LNCaP clone FGC (cell line): ENCODE data around the gene MNAT1.

ENCODE experiments used
- DNase-seq: peaks from one replicate; pipeline ENCODE4 v3.0.0-alpha.2; 2011; ENCODE audit warnings: low read depth
- H3K4me3 ChIP-seq: 2 replicates; pipeline ENCODE4 v1.5.1; 2011; ENCODE audit warnings: mild to moderate bottlenecking, low read depth, low read length, control low read depth
- TF ChIP-seq, protein P1 (sequence below): IDR thresholded peaks from 2 replicates; pipeline ENCODE4 v1.5.1; 2012; ENCODE audit warnings: mild to moderate bottlenecking; ENCODE audit not compliant: control insufficient read depth, insufficient read depth; ENCODE audit errors: extremely low read depth

MNAT1 gene

DNA sequence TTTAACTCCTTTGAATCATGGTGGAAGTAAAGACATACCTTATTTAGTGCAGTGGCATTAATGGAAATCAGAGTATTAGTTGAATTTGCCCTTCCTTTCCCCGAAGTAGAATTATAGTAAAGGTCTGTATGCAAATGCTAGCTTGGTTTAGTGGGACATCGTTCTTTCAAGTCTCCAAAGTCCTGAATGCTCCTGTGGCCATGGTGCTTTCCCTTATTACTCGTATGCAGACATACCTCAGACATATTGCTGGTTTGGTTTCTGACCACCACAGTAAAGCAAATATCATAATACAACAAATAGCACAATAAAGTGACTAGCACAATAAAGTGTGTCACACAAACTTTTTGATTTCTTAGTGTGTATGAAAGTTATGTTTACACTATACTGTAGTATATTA, 52.3 kb downstream of the MNAT1 start:
- DNase-seq, result no peak
- no peak overlapping the region for H3K4me3 ChIP-seq
- TF ChIP-seq, protein P1, sequence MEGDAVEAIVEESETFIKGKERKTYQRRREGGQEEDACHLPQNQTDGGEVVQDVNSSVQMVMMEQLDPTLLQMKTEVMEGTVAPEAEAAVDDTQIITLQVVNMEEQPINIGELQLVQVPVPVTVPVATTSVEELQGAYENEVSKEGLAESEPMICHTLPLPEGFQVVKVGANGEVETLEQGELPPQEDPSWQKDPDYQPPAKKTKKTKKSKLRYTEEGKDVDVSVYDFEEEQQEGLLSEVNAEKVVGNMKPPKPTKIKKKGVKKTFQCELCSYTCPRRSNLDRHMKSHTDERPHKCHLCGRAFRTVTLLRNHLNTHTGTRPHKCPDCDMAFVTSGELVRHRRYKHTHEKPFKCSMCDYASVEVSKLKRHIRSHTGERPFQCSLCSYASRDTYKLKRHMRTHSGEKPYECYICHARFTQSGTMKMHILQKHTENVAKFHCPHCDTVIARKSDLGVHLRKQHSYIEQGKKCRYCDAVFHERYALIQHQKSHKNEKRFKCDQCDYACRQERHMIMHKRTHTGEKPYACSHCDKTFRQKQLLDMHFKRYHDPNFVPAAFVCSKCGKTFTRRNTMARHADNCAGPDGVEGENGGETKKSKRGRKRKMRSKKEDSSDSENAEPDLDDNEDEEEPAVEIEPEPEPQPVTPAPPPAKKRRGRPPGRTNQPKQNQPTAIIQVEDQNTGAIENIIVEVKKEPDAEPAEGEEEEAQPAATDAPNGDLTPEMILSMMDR, result no peak

DNA sequence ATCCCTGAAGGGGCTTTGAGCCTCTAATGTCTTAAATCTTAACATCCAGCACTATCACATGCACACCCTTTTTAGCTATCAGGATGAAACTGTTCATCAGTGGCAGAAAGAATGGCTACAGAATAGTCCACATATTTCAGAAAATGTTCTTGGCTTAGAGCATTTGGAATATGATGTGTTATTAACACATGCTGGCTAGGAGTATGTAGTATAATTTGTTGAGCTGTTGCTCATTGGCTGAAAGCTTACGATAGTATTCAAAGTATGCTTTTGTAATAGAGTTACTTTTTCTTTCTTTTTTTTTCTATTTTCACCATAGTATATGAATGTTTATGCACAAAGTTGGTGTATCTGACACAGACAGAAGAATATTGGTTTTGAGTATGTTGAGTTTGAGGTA, 55.1 kb downstream of the MNAT1 start:
- TF ChIP-seq, protein P1, result no peak
- DNase-seq, result no peak
- H3K4me3 ChIP-seq, result no peak overlapping the region

DNA sequence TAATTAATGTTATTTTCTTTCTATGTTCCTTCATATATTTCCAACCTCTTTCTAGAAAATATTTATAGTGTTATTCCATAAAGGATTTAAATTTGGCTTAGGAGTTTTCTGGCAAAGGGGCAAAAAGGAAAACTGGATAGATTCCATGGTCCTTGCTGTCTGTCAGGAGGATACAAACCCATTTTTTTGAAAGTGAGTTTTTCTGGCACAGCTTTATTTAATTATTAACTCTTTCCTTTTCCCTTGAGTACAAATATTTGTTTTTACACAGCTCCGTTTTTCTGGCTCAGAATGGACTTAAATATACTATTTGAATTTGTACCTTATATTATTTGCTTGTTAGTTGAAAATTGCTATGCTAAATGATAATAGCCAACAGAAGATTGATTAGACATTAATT, 56.3 kb downstream of the MNAT1 start:
- peak; percentile 15 for DNase-seq
- no peak overlapping the region for H3K4me3 ChIP-seq
- TF ChIP-seq, protein P1, result no peak

DNA sequence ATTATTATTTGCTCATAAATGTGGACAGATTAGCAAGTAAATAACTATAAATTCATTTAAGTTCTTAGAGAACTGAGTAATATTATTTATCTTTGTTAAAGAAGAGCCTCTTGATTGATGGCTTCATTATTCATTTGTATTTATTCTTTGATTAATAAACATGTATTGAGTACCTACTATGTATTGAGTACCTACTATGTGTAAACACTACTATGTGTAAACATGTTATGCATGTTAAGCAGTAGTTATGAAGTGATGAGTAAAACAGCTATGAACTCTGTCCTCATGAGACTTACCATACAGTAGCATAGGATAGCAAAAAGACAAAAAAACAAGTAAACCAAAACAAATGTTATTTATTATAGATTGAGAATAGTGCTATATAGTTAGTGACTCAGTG, 61.9 kb downstream of the MNAT1 start:
- DNase-seq, result no peak
- no peak overlapping the region for H3K4me3 ChIP-seq
- TF ChIP-seq, protein P1, result no peak

DNA sequence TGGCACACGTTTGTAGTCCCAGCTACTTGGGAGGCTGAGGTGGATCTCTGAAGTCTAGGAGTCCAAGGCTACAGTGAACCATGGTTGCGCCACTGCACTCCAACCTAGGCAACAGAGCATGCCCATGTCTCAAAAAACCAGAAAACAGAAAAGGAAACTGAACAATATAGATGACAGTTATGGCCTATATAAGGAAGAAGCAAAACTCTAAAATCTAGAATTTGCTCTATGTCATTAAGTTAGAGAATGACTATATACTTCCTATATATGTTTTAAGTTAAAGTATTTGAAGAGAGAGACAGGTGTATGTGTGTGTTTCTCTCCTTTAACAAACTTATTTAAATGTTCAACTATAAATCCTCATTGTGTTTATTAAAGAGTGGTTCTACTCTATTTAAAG, 65.8 kb downstream of the MNAT1 start:
- DNase-seq, result no peak
- no peak overlapping the region for H3K4me3 ChIP-seq
- TF ChIP-seq, protein P1, result no peak

DNA sequence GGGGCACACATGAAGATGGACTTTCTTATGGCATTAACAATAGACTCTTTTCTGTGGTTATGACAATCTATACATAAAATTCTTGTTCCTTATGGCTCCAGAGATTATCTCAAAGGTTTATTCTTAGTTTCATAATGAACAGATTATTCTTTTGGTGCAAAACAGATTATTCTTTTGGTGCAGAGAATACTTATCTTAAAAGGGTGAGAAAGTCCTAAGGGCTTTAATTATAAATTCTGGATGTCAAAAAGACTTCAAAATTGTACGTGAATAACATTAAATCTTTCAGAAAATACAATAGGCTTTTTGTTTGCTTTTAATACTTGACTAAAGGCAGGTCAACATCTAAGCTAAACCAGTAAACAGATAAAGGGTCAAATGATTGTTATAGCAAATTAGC, 69.3 kb downstream of the MNAT1 start:
- no peak for DNase-seq
- TF ChIP-seq, protein P1, result no peak

DNA sequence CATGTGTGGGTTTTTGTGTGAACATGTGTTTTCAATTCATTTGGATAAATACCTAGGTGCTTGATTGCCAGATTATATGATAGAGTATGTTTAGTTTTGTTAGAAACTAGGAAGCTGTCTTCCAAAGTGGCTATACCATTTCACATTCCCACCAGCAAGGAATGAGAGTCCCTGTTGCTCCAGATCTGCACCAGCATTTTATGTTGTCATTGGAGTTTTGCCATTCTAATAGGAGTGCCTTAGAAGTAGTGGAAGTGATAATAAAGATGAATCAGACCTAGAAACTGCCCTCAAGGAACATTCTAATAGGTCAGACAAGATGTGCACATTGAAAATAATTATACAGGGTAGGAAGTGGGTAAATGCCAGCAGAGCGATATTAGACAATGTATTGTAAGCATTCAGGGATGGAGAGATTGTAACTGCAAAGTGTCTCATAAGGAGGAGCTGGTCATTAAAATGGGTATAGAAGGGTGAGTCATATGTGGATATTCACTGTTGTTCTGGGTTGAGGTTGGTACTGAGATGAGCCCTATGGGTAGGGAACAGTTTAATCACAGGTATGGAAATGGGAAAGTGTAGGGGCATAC, 71.4 kb downstream of the MNAT1 start:
- no peak overlapping the region for H3K4me3 ChIP-seq
- TF ChIP-seq, protein P1, result no peak
- DNase-seq, result no peak

More for the DNA sequence above, 69.3 kb downstream of the MNAT1 start:
- H3K4me3 ChIP-seq, result no peak overlapping the region
